Right lobe of liver (tissue), 6 donors: ENCODE results near the gene CCR4. TPM values are rescaled to one million over a fixed set of nuclear protein-coding genes. Genes with fewer than 3 reads are reported as not detected.
A peak's percentile ranks its signal among the peaks of the same experiment; 100 is the strongest.
"Not testable (repeated sequence)": the region's sequence is repeated elsewhere in the genome, so short reads cannot be mapped to it uniquely, and the experiment has no call there.

Source experiments
- ATAC-seq, 4 donors: fragments of 200-7000 bp; cut with Tn5 transposase; one replicate each; pipeline ENCODE4 v1.9.1; 2020; ENCODE audit warnings: mild to moderate bottlenecking in 4 of 4, moderate library complexity in 4 of 4
- DNase-seq, 3 donors: peaks; one replicate each; pipeline ENCODE4 v3.0.0-alpha.2; 2020
- H3K27ac ChIP-seq, 3 donors: fragments of 200-600 bp; one replicate each; pipeline ENCODE4 v1.8.0; 2022
- H3K27me3 ChIP-seq, 2 donors: fragments of 200-600 bp; one replicate each; pipeline ENCODE4 v1.8.0; 2022
- H3K36me3 ChIP-seq, 4 donors: fragments of 200-600 bp; sonication (generic) in 1 of 4; one replicate each; pipeline versions ENCODE4 v1.5.1 to v1.8.0; 2017 to 2022; ENCODE audit warnings: control low read depth in 1 of 4
- H3K4me1 ChIP-seq, 4 donors: fragments of 200-600 bp; sonication (generic) in 1 of 4; one replicate each; pipeline versions ENCODE4 v1.5.1 to v1.8.0; 2017 to 2022; ENCODE audit warnings: control low read depth in 1 of 4
- H3K4me3 ChIP-seq, 3 donors: fragments of 200-600 bp; one replicate each; pipeline ENCODE4 v1.8.0; 2022
- H3K9me3 ChIP-seq, 4 donors: fragments of 200-600 bp; sonication (generic) in 1 of 4; one replicate each; pipeline versions ENCODE4 v1.5.1 to v1.8.0; 2017 to 2022; ENCODE audit warnings: control low read depth in 1 of 4
- CTCF ChIP-seq, 4 donors: fragments of 200-600 bp in 3 of 4; fragments of 450-650 bp in 1 of 4; IDR thresholded peaks; one replicate each; pipeline versions ENCODE4 v1.5.1 to v1.8.0; 2016 to 2022; ENCODE audit warnings: antibody characterized with exemption in 4 of 4, mild to moderate bottlenecking in 2 of 4
- POLR2A ChIP-seq: fragments of 450-650 bp; IDR thresholded peaks from one replicate; pipeline ENCODE4 v1.6.1; 2017; ENCODE audit warnings: antibody characterized with exemption, mild to moderate bottlenecking
- WGBS: methylation state at CpG from one replicate; pipeline ENCODE4 v1.1.6; 2018; ENCODE audit warnings: low coverage, low lambda C conversion rate; ENCODE audit not compliant: insufficient coverage; ENCODE audit errors: missing lambda C conversion rate; 5-methylcytosine and 5-hydroxymethylcytosine counted together
- intact Hi-C, 2 donors: fragments of 100-400 bp; cut with DNase I; formaldehyde crosslinking; loops; one replicate each; pipeline versions ENCODE4 v1.11.2 to v1.14.1; 2022
- total RNA-seq, 6 experiments: library from RNA; depleted of rRNA in 2 of 6; stranded (reverse); fragments of >200 nt in 2 of 6; fragmentation: NEBNext Ultra II Directional in 3 of 6; extraction: Animal tissue kit (Norgen Biotek cat#: 25700) in 3 of 6; gene quantifications; one replicate each; pipeline versions ENCODE4 v1.1.0 to v1.2.4, GENCODE V29; 2016 to 2023
- donor health status: DM: no; HTN: yes; CAD: no.
- donor health status: DM: no; HTN: no; CAD: no.
- donor health status: DM: no; HTN: no; CAD: no.
- donor health status: DM: no; HTN: yes; CAD: no.
- donor health status: DM: no; HTN: yes; CAD: no.

CCR4 gene
- total RNA-seq, 6 experiments from 2014 or later: 0.06 to 0.23 (median 0.11) TPM

DNA sequence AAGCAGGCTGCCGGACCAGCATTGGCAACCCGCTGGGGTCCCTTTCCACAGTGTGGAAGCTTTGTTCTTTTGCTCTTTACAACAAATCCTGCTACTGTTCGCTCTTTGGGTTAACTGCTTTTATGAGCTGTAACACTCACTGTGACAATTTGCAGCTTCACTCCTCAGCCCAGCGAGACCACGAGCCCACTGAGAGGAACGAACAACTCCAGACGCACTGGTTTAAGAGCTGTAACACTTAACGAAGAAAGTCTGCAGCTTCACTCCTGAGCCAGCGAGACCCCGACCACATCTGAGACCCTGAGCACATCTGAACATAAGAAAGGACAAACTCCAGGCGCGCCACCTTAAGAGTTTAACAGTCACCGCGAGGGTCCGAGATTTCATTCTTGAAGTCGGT, 10.7 kb upstream of the CCR4 start:
- no peak overlapping the region for H3K27ac ChIP-seq
- WGBS: 93% methylated on average over 16 of the region's 16 CpGs
- TF ChIP-seq POLR2A (no peak), CTCF (IDR thresholded peaks at IDR 0.05) (no peak)
- no peaks in the 10 kb centered on the region for H3K36me3 ChIP-seq
- no peaks in the 10 kb centered on the region for H3K9me3 ChIP-seq
- no peak for ATAC-seq
- intact Hi-C loops: no loop called here
- no peak for DNase-seq
- H3K27me3 ChIP-seq: no peaks in the 10 kb centered on the region
- H3K4me1 ChIP-seq: no peaks in the 10 kb centered on the region
- H3K4me3 ChIP-seq: no peak overlapping the region

GRCh38 chr3:32945136-32945535, 6.3 kb upstream of the CCR4 start:
- DNase-seq (no peak), ATAC-seq (no peak)
- Histone ChIP-seq H3K4me1 (no peaks in the 10 kb centered on the region), H3K9me3 (no peaks in the 10 kb centered on the region), H3K36me3 (no peaks in the 10 kb centered on the region), H3K4me3 (no peak overlapping the region), H3K27ac (no peak overlapping the region), H3K27me3 (no peaks in the 10 kb centered on the region)
- TF ChIP-seq POLR2A (no peak), CTCF (IDR thresholded peaks at IDR 0.05) (no peak)
- WGBS: 84% methylated on average over 3 of the region's 3 CpGs
- intact Hi-C loops: no loop called here

DNA sequence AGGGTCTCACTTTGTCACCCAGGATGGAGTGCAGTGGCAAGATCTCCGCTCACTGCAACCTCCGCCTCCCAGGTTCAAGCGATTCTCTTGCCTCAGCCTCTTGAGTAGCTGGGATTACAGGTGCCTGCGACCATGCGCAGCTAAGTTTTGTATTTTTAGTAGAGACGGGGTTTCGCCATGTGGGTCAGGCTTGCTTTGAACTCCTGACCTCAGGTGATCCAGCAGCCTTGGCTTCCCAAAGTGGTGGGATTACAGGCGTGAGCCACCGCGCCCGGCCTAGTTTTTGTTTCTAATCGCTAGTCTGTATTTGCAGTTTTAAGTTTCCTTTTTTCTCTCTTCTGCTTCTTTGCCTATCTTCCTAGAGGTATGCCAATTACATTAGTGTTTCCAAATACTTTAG, 5.8 kb upstream of the CCR4 start:
- ATAC-seq, intact Hi-C loops, DNase-seq, H3K4me3 ChIP-seq, H3K27me3 ChIP-seq, H3K9me3 ChIP-seq, H3K4me1 ChIP-seq, H3K36me3 ChIP-seq, H3K27ac ChIP-seq: not testable (repeated sequence)
- 92% methylated on average over 5 of the region's 12 CpGs for WGBS

GRCh38 chr3:32946973-32947788, 4.3 kb upstream of the CCR4 start:
- TF ChIP-seq POLR2A: no peak
- TF ChIP-seq CTCF (IDR thresholded peaks at IDR 0.05): no peak
- ATAC-seq (no peak), DNase-seq (no peak)
- intact Hi-C loops: no loop called here
- no peak overlapping the region for H3K4me3 ChIP-seq
- H3K36me3 ChIP-seq: no peaks in the 10 kb centered on the region
- H3K9me3 ChIP-seq: no peaks in the 10 kb centered on the region
- no peaks in the 10 kb centered on the region for H3K4me1 ChIP-seq
- no peak overlapping the region for H3K27ac ChIP-seq
- no peaks in the 10 kb centered on the region for H3K27me3 ChIP-seq
- WGBS: 58% methylated on average over 4 of the region's 5 CpGs

- Histone ChIP-seq H3K27me3 (no peaks in the 10 kb centered on the region), H3K4me1 (no peaks in the 10 kb centered on the region), H3K9me3 (no peaks in the 10 kb centered on the region), H3K36me3 (no peaks in the 10 kb centered on the region), H3K4me3 (no peak overlapping the region), H3K27ac (no peak overlapping the region)
- ATAC-seq (peak; percentile 95 to 99 (median 97)), DNase-seq (peak; percentile 81 to 90 (median 85))
- WGBS: 0% methylated on average over 4 of the region's 7 CpGs
- intact Hi-C loops: no loop called here
- TF ChIP-seq POLR2A (no peak), CTCF (IDR thresholded peaks at IDR 0.05) (peak; percentile 80 to 83 (median 80))
These were observed 3.6 kb upstream of the CCR4 start for GRCh38 chr3:32947789-32948238.
